ENCODE data around the gene ZNF189. TPM values are rescaled to one million over a fixed set of nuclear protein-coding genes. Genes with fewer than 3 reads are reported as not detected.

Gene ZNF189
- total RNA-seq, 3 donors from 2014 or later = 20.2 to 32.1 (median 23.9) TPM

GRCh38 chr9:101387871-101388506 is 10.7 kb upstream of the ZNF189 start:
- Histone ChIP-seq H3K4me3 (no peak overlapping the region), H3K36me3 (peaks cover 7% of the 10 kb centered on the region), H3K9me3 (peaks cover 8 to 9% of the 10 kb centered on the region in 2 donors), H3K27ac (no peak overlapping the region), H3K27me3 (no peaks in the 10 kb centered on the region), H3K4me1 (no peaks in the 10 kb centered on the region)
- TF ChIP-seq CTCF (IDR thresholded peaks at IDR 0.05) (peak in 1 of 3 donors; percentile 17), POLR2AphosphoS5 (IDR thresholded peaks at IDR 0.05) (no peak)
- intact Hi-C loops (cut with DNase I; ENCODE audit: low total_unique reads) = no loop called here
- DNase-seq (ENCODE audit: low spot score in 2 of 2) = no peak

- TF ChIP-seq POLR2A (IDR thresholded peaks at IDR 0.05) = no peak
- TF ChIP-seq POLR2AphosphoS5 (IDR thresholded peaks at IDR 0.05) = no peak
- TF ChIP-seq CTCF (IDR thresholded peaks at IDR 0.05) = no peak
- Histone ChIP-seq H3K27me3 (no peaks in the 10 kb centered on the region), H3K4me3 (no peak overlapping the region), H3K4me1 (no peaks in the 10 kb centered on the region), H3K9me3 (peaks cover 8 to 11% of the 10 kb centered on the region in 2 donors), H3K36me3 (peaks cover 7% of the 10 kb centered on the region), H3K27ac (no peak overlapping the region)
- intact Hi-C loops (cut with DNase I; ENCODE audit: low total_unique reads) = no loop called here
- no peak for DNase-seq (ENCODE audit: low spot score in 2 of 2)
These were observed 10.1 kb upstream of the ZNF189 start for GRCh38 chr9:101388507-101388993.

- intact Hi-C loops (cut with DNase I; ENCODE audit: low total_unique reads) = no loop called here
- peaks cover 0 to 6% of the 10 kb centered on the region in 2 donors for H3K9me3 ChIP-seq
- no peak for TF ChIP-seq POLR2A (IDR thresholded peaks at IDR 0.05)
- no peak for TF ChIP-seq CTCF (IDR thresholded peaks at IDR 0.05)
- TF ChIP-seq POLR2AphosphoS5 (IDR thresholded peaks at IDR 0.05) = no peak
- H3K4me3 ChIP-seq = no peak overlapping the region
- no peak for DNase-seq (ENCODE audit: low spot score in 2 of 2)
- H3K27ac ChIP-seq = no peak overlapping the region
- H3K27me3 ChIP-seq = no peaks in the 10 kb centered on the region
- H3K36me3 ChIP-seq = peaks cover 7% of the 10 kb centered on the region
- H3K4me1 ChIP-seq = no peaks in the 10 kb centered on the region
These were observed 5.5 kb upstream of the ZNF189 start for GRCh38 chr9:101393135-101393534.

- Histone ChIP-seq H3K4me3 (no peak overlapping the region), H3K9me3 (peaks cover 0 to 6% of the 10 kb centered on the region in 2 donors), H3K27ac (no peak overlapping the region), H3K4me1 (no peaks in the 10 kb centered on the region), H3K27me3 (no peaks in the 10 kb centered on the region), H3K36me3 (peaks cover 3% of the 10 kb centered on the region)
- DNase-seq (ENCODE audit: low spot score in 2 of 2) = no peak
- intact Hi-C loops (cut with DNase I; ENCODE audit: low total_unique reads) = no loop called here
- TF ChIP-seq POLR2A (IDR thresholded peaks at IDR 0.05) (no peak), CTCF (IDR thresholded peaks at IDR 0.05) (no peak), POLR2AphosphoS5 (IDR thresholded peaks at IDR 0.05) (no peak)
These were observed 4.0 kb upstream of the ZNF189 start for GRCh38 chr9:101394687-101395086.

- intact Hi-C loops (cut with DNase I; ENCODE audit: low total_unique reads) = no loop called here
- DNase-seq (ENCODE audit: low spot score in 2 of 2) = no peak
- peaks cover 0 to 3% of the 10 kb centered on the region in 2 donors for H3K4me1 ChIP-seq
These were observed 944 bp upstream of the ZNF189 start for GRCh38 chr9:101397746-101398067.

More at GRCh38 chr9:101397746-101398067, 944 bp upstream of the ZNF189 start:
- TF ChIP-seq POLR2AphosphoS5 (IDR thresholded peaks at IDR 0.05) = no peak
- no peak for TF ChIP-seq POLR2A (IDR thresholded peaks at IDR 0.05)
- TF ChIP-seq CTCF (IDR thresholded peaks at IDR 0.05) = no peak
- H3K27me3 ChIP-seq = no peaks in the 10 kb centered on the region
- peak overlapping the region; percentile 78 to 81 (median 80) for H3K4me3 ChIP-seq
- peaks cover 0 to 25% of the 10 kb centered on the region in 2 donors for H3K9me3 ChIP-seq
- peaks cover 12% of the 10 kb centered on the region for H3K36me3 ChIP-seq
- H3K27ac ChIP-seq = peak overlapping the region; percentile 87 to 95

Data from breast epithelium (tissue), 4 donors.